Hypothalamus (tissue), 51 donors: ENCODE data around the gene DRD4.

ENCODE experiments used
- DNase-seq, 51 donors: peaks; one replicate each; lab custom pipeline; 2025; lab: John Stamatoyannopoulos, UW

The DRD4 gene

GRCh38 chr11:620935-621814 is 15.9 kb upstream of the DRD4 start:
- DNase-seq = no peak

- DNase-seq = no peak
These were observed 15.2 kb upstream of the DRD4 start for GRCh38 chr11:621838-622237.

GRCh38 chr11:623349-623869 is 13.7 kb upstream of the DRD4 start:
- no peak for DNase-seq

- DNase-seq = no peak
These were observed 12.9 kb upstream of the DRD4 start for GRCh38 chr11:623999-624704.

GRCh38 chr11:624705-625635 is 12.1 kb upstream of the DRD4 start, which contains the start of gene CDHR5:
TSS of gene CDHR5 (minus strand) at chr11:624955. CDS start at chr11:624902, 53 bp downstream.
- DNase-seq = no peak

- no peak for DNase-seq
These were observed 11.3 kb upstream of the DRD4 start for GRCh38 chr11:625636-626268.

GRCh38 chr11:626475-627307 is 10.4 kb upstream of the DRD4 start, which contains the start of gene SCT:
TSS of gene SCT (minus strand) at chr11:627181. CDS start at chr11:627143, 38 bp downstream.
- no peak for DNase-seq

GRCh38 chr11:627308-627576 is 9.8 kb upstream of the DRD4 start:
- no peak for DNase-seq

- DNase-seq = no peak
These were observed 9.0 kb upstream of the DRD4 start for GRCh38 chr11:628056-628455.

- no peak for DNase-seq
These were observed 7.9 kb upstream of the DRD4 start for GRCh38 chr11:629237-629583.

- DNase-seq = no peak
These were observed 6.2 kb upstream of the DRD4 start for GRCh38 chr11:630871-631270.

- DNase-seq = no peak
These were observed 1.0 kb upstream of the DRD4 start for GRCh38 chr11:635945-636510.

GRCh38 chr11:637333-637592 is 194 bp downstream of the DRD4 start:
- no peak for DNase-seq

GRCh38 chr11:637593-638521 is 788 bp downstream of the DRD4 start:
- DNase-seq = no peak

- DNase-seq = no peak
These were observed 1.7 kb downstream of the DRD4 start for GRCh38 chr11:638631-639331.

GRCh38 chr11:639332-639955 is 2.4 kb downstream of the DRD4 start:
- no peak for DNase-seq

- DNase-seq = no peak
These were observed 3.1 kb downstream of the DRD4 start for GRCh38 chr11:640021-640706.
